ENCODE data around the gene MSANTD7.

Gene MSANTD7

GRCh38 chr10:14843327-14843988 is 5.4 kb downstream of the MSANTD7 start:
- H3K4me2 ChIP-seq (ENCODE audit: low read depth, low read length) = no peak overlapping the region
- peaks cover 74% of the 10 kb centered on the region for H3K79me2 ChIP-seq (ENCODE audit: low read length)
- no peaks in the 10 kb centered on the region for H3K27me3 ChIP-seq (replicated peaks; ENCODE audit: insufficient read depth, low read length)
- TF ChIP-seq EZH2phosphoT487 (IDR thresholded peaks at IDR 0.05; ENCODE audit: low read length) = no peak
- no peak for TF ChIP-seq EZH2 (optimal IDR thresholded peaks at IDR 0.05; ENCODE audit: low read depth, low read length)
- TF ChIP-seq CTCF (IDR thresholded peaks at IDR 0.05; ENCODE audit: low read length) = no peak
- H3K4me1 ChIP-seq (ENCODE audit: low read length) = 0 out of 2 replicates have a peak, but pooled peaks cover 4% of the 10 kb centered on the region
- no peak overlapping the region for H3K4me3 ChIP-seq (ENCODE audit: low read length)
- H3K9ac ChIP-seq (ENCODE audit: low read length) = no peak overlapping the region
- H3K27ac ChIP-seq (ENCODE audit: low read length) = no peak overlapping the region
- H3K9me2 ChIP-seq (replicated peaks; ENCODE audit: insufficient read depth, low read length) = no peaks in the 10 kb centered on the region
- H4K20me1 ChIP-seq (ENCODE audit: insufficient read depth, low read length) = peaks cover 4% of the 10 kb centered on the region; the same call in 1 of the 2 replicates
- no peak overlapping the region for H2AFZ ChIP-seq (ENCODE audit: low read length)
- DNase-seq = no peak
- peaks cover 12% of the 10 kb centered on the region for H3K36me3 ChIP-seq (replicated peaks; ENCODE audit: insufficient read depth, low read length)
- H3F3A ChIP-seq (ENCODE audit: insufficient read depth, low read length) = no peaks in the 10 kb centered on the region
- no peaks in the 10 kb centered on the region for H3K9me3 ChIP-seq (replicated peaks; ENCODE audit: insufficient read depth, low read length)

GRCh38 chr10:14844948-14845347 is 6.8 kb downstream of the MSANTD7 start:
- Histone ChIP-seq H3K4me1 (ENCODE audit: low read length) (no peaks in the 10 kb centered on the region), H3K36me3 (replicated peaks; ENCODE audit: insufficient read depth, low read length) (peaks cover 12% of the 10 kb centered on the region), H3K27me3 (replicated peaks; ENCODE audit: insufficient read depth, low read length) (no peaks in the 10 kb centered on the region), H3F3A (ENCODE audit: insufficient read depth, low read length) (no peaks in the 10 kb centered on the region), H3K9me2 (replicated peaks; ENCODE audit: insufficient read depth, low read length) (no peaks in the 10 kb centered on the region), H2AFZ (ENCODE audit: low read length) (no peak overlapping the region), H3K9me3 (replicated peaks; ENCODE audit: insufficient read depth, low read length) (no peaks in the 10 kb centered on the region), H3K79me2 (ENCODE audit: low read length) (peaks cover 66% of the 10 kb centered on the region), H3K4me2 (ENCODE audit: low read depth, low read length) (no peak overlapping the region), H4K20me1 (ENCODE audit: insufficient read depth, low read length) (peaks cover 4% of the 10 kb centered on the region; the same call in 1 of the 2 replicates), H3K27ac (ENCODE audit: low read length) (no peak overlapping the region), H3K4me3 (ENCODE audit: low read length) (no peak overlapping the region), H3K9ac (ENCODE audit: low read length) (no peak overlapping the region)
- TF ChIP-seq CTCF (IDR thresholded peaks at IDR 0.05; ENCODE audit: low read length) (no peak), EZH2 (optimal IDR thresholded peaks at IDR 0.05; ENCODE audit: low read depth, low read length) (no peak), EZH2phosphoT487 (IDR thresholded peaks at IDR 0.05; ENCODE audit: low read length) (no peak)
- no peak for DNase-seq

GRCh38 chr10:14852236-14852635 is 14.1 kb downstream of the MSANTD7 start:
- Histone ChIP-seq H3K9me2 (replicated peaks; ENCODE audit: insufficient read depth, low read length) (no peaks in the 10 kb centered on the region), H3K4me3 (ENCODE audit: low read length) (no peak overlapping the region), H2AFZ (ENCODE audit: low read length) (no peak overlapping the region), H3K4me2 (ENCODE audit: low read depth, low read length) (no peak overlapping the region), H3F3A (ENCODE audit: insufficient read depth, low read length) (no peaks in the 10 kb centered on the region), H4K20me1 (ENCODE audit: insufficient read depth, low read length) (peaks cover 4% of the 10 kb centered on the region; the same call in 1 of the 2 replicates), H3K79me2 (ENCODE audit: low read length) (peaks cover 8% of the 10 kb centered on the region; the same call in 1 of the 2 replicates), H3K36me3 (replicated peaks; ENCODE audit: insufficient read depth, low read length) (peaks cover 4% of the 10 kb centered on the region; the same call in 1 of the 2 replicates), H3K4me1 (ENCODE audit: low read length) (no peaks in the 10 kb centered on the region), H3K27ac (ENCODE audit: low read length) (no peak overlapping the region), H3K9me3 (replicated peaks; ENCODE audit: insufficient read depth, low read length) (no peaks in the 10 kb centered on the region), H3K27me3 (replicated peaks; ENCODE audit: insufficient read depth, low read length) (no peaks in the 10 kb centered on the region), H3K9ac (ENCODE audit: low read length) (no peak overlapping the region)
- no peak for DNase-seq
- no peak for TF ChIP-seq CTCF (IDR thresholded peaks at IDR 0.05; ENCODE audit: low read length)
- TF ChIP-seq EZH2phosphoT487 (IDR thresholded peaks at IDR 0.05; ENCODE audit: low read length) = no peak
- TF ChIP-seq EZH2 (optimal IDR thresholded peaks at IDR 0.05; ENCODE audit: low read depth, low read length) = no peak
